ENCODE measurements around the gene UFC1.
A peak's percentile ranks its signal among the peaks of the same experiment; 100 is the strongest.

The UFC1 gene

DNA sequence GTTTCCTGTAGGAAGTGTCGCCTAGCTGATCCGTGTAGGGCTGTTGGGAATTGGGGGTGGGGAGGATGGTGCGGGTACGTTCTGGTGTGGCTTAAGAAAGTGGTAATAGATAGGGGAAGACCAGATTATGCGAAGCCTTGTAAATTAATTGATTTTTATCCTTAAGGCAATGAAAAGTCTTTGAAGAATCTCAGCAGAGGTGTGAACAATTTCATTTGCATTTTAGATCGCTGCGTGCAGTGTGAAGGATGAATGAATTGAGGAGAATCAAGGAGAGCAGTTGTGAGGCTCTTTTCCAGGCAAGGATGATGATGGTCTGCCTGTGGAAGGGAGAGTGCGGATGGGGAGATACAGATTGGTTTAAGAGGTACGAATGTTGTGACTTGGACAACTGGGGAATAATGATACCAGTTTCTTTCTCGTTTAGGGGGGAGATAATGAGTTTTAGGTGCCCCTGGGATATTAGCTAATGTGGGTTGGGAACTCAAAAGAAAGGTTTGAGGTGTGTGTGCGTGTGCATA is 20.5 kb upstream of the UFC1 start:
- DNase-seq (ENCODE audit: low read depth): no peak

DNA sequence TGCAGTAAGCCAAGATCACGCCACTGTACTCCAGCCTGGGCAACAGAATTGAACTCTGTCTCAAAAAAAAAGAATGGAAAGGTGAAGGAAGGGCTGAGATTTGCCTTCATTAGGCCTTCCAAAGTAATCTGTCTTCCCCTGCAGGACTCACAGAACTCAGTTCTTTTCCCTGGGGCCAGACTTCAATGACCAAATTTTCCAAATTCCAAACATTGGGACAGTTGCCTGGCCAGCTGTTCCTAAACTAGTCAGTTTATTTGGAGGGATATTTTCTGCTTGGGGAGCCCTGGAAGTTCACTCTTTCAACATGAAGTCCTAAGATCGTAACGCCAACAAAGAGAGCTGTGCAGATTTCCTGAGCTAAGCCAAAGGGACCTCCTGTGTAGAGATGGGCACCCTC is 15.9 kb upstream of the UFC1 start:
- DNase-seq (ENCODE audit: low read depth): no peak

DNA sequence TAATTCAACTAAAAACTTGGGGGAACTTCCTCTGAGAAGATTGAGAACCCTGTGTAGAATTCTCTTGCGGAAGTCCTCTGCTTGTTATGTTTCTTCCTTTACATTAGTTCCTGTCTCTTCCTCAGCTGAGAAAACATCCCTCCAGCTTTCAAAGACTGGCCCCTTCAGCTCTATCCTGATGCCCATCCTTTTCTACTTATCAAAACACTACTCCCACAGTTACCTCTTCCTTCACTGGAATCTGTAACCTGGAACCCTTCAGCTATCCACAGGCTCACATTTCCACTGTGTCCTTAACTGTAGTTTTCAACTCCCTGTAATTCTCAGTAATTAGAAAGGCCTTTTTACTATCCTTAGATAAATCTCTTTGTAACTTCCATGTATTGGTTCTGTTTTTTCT is 15.3 kb upstream of the UFC1 start:
- no peak for DNase-seq (ENCODE audit: low read depth)

DNA sequence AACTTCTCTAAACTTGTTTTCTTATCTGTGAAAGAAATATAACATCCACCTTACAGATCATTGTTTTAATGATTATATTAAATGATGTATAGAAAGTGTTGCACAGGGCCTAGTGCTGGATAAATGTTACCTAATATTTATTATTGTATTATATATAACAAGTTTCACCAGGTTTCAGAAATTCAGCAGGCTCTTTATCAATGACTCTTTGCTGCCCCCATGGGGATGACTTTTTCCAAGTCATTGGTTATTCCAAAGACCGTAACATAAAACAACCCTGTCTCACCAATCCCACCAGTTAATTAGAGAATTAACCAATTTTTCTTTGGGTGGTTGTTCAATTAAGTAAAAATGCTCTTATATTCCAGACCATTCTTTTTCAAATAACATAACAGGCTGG is 14.0 kb upstream of the UFC1 start:
- DNase-seq (ENCODE audit: low read depth): no peak

- DNase-seq (ENCODE audit: low read depth): no peak
Observed at GRCh38 chr1:161140755-161141400, 12.9 kb upstream of the UFC1 start.

- no peak for DNase-seq (ENCODE audit: low read depth)
Observed at GRCh38 chr1:161145832-161146231, 7.9 kb upstream of the UFC1 start.

GRCh38 chr1:161153176-161153575 is 602 bp upstream of the UFC1 start:
- DNase-seq (ENCODE audit: low read depth): no peak

- no peak for DNase-seq (ENCODE audit: low read depth)
Observed at GRCh38 chr1:161157867-161158266, 4.1 kb downstream of the UFC1 start.

GRCh38 chr1:161158316-161159010 is 4.7 kb downstream of the UFC1 start:
- no peak for DNase-seq (ENCODE audit: low read depth)

- DNase-seq (ENCODE audit: low read depth): peak; percentile 55
Observed at GRCh38 chr1:161159087-161159912, 5.5 kb downstream of the UFC1 start, which contains the start of gene USP21. Gene USP21 (plus strand): TSS chr1:161159500. CDS start chr1:161160641, 1,141 bp downstream.

- DNase-seq (ENCODE audit: low read depth): no peak
Observed at GRCh38 chr1:161159913-161160243, 6.1 kb downstream of the UFC1 start.

DNA sequence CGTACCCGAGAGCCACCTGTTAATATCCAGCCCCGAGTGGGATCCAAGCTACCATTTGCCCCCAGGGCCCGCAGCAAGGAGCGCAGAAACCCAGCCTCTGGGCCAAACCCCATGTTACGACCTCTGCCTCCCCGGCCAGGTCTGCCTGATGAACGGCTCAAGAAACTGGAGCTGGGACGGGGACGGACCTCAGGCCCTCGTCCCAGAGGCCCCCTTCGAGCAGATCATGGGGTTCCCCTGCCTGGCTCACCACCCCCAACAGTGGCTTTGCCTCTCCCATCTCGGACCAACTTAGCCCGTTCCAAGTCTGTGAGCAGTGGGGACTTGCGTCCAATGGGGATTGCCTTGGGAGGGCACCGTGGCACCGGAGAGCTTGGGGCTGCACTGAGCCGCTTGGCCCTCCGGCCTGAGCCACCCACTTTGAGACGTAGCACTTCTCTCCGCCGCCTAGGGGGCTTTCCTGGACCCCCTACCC is 6.9 kb downstream of the UFC1 start:
- DNase-seq (ENCODE audit: low read depth): no peak

GRCh38 chr1:161161652-161162051 is 7.9 kb downstream of the UFC1 start:
- DNase-seq (ENCODE audit: low read depth): no peak

DNA sequence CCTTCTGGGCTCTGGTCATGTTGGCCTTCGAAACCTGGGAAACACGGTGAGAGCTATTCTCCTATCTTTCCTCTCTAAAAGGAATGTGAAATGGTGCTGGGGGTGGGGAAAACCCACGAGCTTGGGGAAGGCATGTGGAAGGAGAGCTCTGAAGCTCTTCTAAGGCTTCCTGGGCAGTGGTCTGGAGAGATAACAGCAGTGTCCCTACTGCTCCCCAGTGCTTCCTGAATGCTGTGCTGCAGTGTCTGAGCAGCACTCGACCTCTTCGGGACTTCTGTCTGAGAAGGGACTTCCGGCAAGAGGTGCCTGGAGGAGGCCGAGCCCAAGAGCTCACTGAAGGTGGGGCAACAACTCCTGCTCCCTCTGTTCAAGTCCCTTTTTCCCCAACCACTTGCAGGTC is 8.3 kb downstream of the UFC1 start:
- DNase-seq (ENCODE audit: low read depth): no peak

DNA sequence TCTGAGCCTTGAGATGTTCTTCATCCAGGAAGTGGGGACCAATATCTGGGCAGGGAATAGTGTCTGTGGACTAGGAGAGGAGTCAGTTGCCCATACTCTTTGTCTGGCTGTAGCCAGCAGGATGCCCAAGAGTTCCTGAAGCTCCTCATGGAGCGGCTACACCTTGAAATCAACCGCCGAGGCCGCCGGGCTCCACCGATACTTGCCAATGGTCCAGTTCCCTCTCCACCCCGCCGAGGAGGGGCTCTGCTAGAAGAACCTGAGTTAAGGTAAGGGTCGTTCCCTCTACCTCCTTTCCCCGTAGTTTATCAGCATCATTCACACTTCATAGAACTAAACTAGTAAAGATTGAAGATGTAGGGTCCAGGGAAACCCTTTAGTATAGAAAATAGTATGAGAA is 9.0 kb downstream of the UFC1 start:
- no peak for DNase-seq (ENCODE audit: low read depth)

DNA sequence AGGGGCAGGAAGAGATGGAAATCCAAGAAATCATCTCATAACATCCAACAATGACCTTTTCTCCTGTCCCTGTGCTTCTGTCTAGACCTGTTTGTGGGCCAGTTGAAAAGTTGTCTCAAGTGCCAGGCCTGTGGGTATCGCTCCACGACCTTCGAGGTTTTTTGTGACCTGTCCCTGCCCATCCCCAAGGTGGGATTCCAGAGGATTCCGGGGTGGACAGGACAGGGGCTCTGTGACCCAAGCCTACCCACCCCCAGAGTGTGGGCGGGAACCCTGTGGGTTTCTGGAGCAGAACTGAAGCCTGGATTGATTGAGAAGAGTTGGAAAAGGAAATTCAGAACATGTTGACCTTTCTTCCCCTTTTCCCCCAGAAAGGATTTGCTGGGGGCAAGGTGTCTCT is 10.0 kb downstream of the UFC1 start:
- DNase-seq (ENCODE audit: low read depth): no peak

GRCh38 chr1:161164901-161165610 is 11.3 kb downstream of the UFC1 start:
- no peak for DNase-seq (ENCODE audit: low read depth)

DNA sequence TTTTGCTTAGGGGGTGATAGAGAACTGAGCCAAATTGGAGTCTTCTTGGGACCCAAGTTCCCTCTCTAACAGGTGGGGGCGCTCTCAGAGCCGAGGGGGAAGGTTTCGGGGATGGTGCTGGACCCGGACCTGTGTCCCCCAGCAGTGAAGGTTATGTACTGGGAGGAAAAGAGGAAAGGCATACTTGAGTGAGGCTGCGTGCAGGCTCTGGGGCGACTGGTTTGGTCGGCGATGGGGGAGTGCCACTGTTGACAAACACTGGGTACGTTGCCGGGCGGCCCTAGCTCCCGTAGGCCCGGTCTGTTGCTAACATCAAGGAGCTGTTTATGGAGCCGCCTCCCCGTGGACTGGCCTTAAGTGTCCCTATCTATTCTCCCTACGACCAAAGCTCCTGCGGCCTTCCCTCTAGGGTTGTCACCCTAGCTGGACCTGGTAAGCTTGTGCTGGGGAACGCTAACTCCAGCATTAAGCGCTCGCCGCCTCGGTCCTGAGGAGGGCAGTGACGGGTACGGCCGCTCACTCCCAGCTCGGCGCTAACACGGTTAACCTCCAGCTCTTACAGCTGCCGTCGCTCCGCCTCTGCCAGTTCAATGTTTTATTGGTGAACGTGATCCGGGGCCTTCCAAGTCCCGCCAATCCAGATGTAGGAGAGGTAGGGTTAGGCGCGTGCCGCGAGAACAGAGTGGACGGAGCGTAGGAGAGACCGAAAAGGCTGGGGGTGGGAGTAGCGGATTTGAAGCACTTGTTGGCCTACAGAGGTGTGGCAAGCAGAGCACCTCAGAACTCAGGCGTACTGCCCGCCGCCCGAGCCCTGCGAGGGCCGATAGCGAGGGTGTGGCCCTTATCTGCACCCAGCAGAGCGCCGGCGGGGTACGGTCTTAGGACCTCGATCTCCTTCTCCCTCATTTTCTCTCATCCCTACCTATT is 12.2 kb downstream of the UFC1 start, which contains the start of gene PPOX:
Gene PPOX, plus strand, starts transcription at position 685 of the 927 bp plus-strand sequence. CDS start 422 bp downstream, outside the sequence.
- DNase-seq (ENCODE audit: low read depth): peak; percentile 94

DNA sequence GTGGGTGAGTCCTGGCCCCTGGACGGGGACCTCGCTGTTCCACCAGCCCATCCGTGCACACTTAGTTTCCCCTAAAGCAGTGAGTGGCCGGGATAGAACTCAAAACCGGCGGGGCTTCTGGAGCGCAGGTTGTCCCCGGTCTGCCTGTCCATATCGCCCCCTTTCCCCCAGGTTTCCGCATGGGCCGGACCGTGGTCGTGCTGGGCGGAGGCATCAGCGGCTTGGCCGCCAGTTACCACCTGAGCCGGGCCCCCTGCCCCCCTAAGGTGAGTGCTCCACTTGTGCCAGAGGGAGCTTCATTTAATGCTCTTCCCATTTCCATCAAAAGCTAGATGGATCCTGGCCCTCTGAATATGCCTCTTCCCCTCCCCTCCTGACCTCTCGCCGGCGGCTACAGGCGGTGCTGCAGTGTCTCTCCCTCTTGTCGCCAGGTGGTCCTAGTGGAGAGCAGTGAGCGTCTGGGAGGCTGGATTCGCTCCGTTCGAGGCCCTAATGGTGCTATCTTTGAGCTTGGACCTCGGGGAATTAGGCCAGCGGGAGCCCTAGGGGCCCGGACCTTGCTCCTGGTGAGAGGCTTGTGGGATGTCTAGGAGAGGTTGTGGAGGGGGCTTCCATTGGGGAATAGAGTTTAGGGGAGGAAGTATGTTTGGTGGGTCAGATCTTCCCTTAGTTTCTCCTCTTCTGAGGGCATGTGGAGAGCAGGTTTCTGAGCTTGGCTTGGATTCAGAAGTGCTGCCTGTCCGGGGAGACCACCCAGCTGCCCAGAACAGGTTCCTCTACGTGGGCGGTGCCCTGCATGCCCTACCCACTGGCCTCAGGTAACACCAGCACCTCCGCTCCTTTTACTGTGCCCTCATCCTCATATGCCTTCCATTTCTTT is 13.1 kb downstream of the UFC1 start:
- no peak for DNase-seq (ENCODE audit: low read depth)

DNA sequence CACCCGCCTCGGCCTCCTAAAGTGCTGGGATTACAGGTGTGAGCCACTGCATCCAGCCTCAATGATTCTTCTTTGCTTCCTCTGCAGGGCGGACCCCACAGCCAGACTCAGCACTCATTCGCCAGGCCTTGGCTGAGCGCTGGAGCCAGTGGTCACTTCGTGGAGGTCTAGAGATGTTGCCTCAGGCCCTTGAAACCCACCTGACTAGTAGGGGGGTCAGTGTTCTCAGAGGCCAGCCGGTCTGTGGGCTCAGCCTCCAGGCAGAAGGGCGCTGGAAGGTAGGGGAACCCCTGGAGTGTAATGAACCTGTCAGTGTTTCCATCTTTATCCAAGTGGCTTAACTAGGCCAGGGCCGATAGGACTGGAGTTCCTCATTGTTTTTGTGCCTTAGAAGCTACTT is 15.1 kb downstream of the UFC1 start:
- DNase-seq (ENCODE audit: low read depth): no peak

All from non-pigmented ciliary epithelial cell (primary cell).